OCI-LY1 (cell line): ENCODE data around the gene TECR.
"Not testable (repeated sequence)": the region's sequence is repeated elsewhere in the genome, so short reads cannot be mapped to it uniquely, and the experiment has no call there.

Experiments used
- H2AFZ ChIP-seq: fragments of 200-600 bp; sonication (generic), shearing (Covaris generic); 2 replicates; pipeline ENCODE4 v1.6.0; 2014; ENCODE audit warnings: antibody characterized with exemption, mild to moderate bottlenecking, low read length
- H3F3A ChIP-seq: fragments of 200-600 bp; sonication (generic), shearing (Covaris generic); 2 replicates; pipeline ENCODE4 v1.6.0; 2014; ENCODE audit warnings: mild to moderate bottlenecking, antibody characterized with exemption, low read length, moderate library complexity; ENCODE audit not compliant: insufficient read depth
- H3K27ac ChIP-seq: fragments of 200-600 bp; sonication (generic); 2 replicates; pipeline ENCODE4 v1.5.1; 2014; ENCODE audit warnings: low read length, mixed run types, mild to moderate bottlenecking, low read depth; ENCODE audit not compliant: poor library complexity, severe bottlenecking
- H3K27me3 ChIP-seq: fragments of 200-600 bp; sonication (generic); 2 replicates; pipeline ENCODE4 v1.6.0; 2014; ENCODE audit warnings: antibody characterized with exemption, mild to moderate bottlenecking, low read length, moderate library complexity; ENCODE audit not compliant: insufficient read depth
- H3K36me3 ChIP-seq: fragments of 200-600 bp; sonication (generic); 2 replicates; pipeline ENCODE4 v1.6.1; 2014; ENCODE audit warnings: mild to moderate bottlenecking, antibody characterized with exemption, low read length, moderate library complexity, mixed read lengths; ENCODE audit not compliant: insufficient read depth
- H3K4me1 ChIP-seq: fragments of 200-600 bp; sonication (generic); 2 replicates; pipeline ENCODE4 v1.5.1; 2014; ENCODE audit warnings: mild to moderate bottlenecking, low read length, moderate library complexity; ENCODE audit not compliant: insufficient read depth, severe bottlenecking
- H3K4me2 ChIP-seq: fragments of 200-600 bp; sonication (generic), shearing (Covaris generic); 2 replicates; pipeline ENCODE4 v1.6.1; 2014; ENCODE audit warnings: low read length
- H3K4me3 ChIP-seq: fragments of 200-600 bp; sonication (generic); 2 replicates; pipeline ENCODE4 v1.5.1; 2014; ENCODE audit warnings: low read length, low read depth, mild to moderate bottlenecking, mixed read lengths; ENCODE audit not compliant: poor library complexity, severe bottlenecking
- H3K79me2 ChIP-seq: fragments of 200-600 bp; shearing (Covaris generic); 2 replicates; pipeline ENCODE4 v1.6.1; 2016; ENCODE audit warnings: mixed run types, low read length, mixed read lengths; ENCODE audit not compliant: insufficient read depth
- H3K9ac ChIP-seq: fragments of 200-600 bp; sonication (generic), shearing (Covaris generic); 2 replicates; pipeline ENCODE4 v1.6.1; 2014; ENCODE audit warnings: mild to moderate bottlenecking, low read length, mixed read lengths
- H3K9me2 ChIP-seq: fragments of 200-600 bp; sonication (generic), shearing (Covaris generic); 2 replicates; pipeline ENCODE4 v1.6.1; 2014; ENCODE audit warnings: low read depth, mild to moderate bottlenecking, low read length, mixed read lengths
- H3K9me3 ChIP-seq: fragments of 200-600 bp; shearing (Covaris generic); 2 replicates; pipeline ENCODE4 v1.6.1; 2014; ENCODE audit warnings: low read length, mixed read lengths
- H4K20me1 ChIP-seq: fragments of 200-600 bp; sonication (generic), shearing (Covaris generic); 2 replicates; pipeline ENCODE4 v1.6.0; 2016; ENCODE audit warnings: mild to moderate bottlenecking, low read length; ENCODE audit not compliant: insufficient read depth
- CTCF ChIP-seq: fragments of 200-600 bp; sonication (generic), shearing (Covaris generic); IDR thresholded peaks from 2 replicates; pipeline ENCODE4 v1.5.1; 2017; ENCODE audit warnings: mild to moderate bottlenecking, antibody characterized with exemption, low read length, moderate library complexity, mixed read lengths
- EZH2 ChIP-seq: fragments of 200-600 bp; sonication (generic), shearing (Covaris generic); IDR thresholded peaks from 2 replicates; pipeline ENCODE4 v1.8.0; 2017; ENCODE audit warnings: borderline replicate concordance, mixed run types, mild to moderate bottlenecking, antibody characterized with exemption, low read length, moderate library complexity, mixed read lengths

The TECR gene

GRCh38 chr19:14540741-14541525 lies 11.5 kb downstream of the TECR start:
- H3K9me3 ChIP-seq: no peaks in the 10 kb centered on the region
- no peaks in the 10 kb centered on the region for H4K20me1 ChIP-seq
- no peak overlapping the region for H3K4me3 ChIP-seq
- peaks cover 6% of the 10 kb centered on the region; the same call in 1 of the 2 replicates for H3K79me2 ChIP-seq
- H3K9me2 ChIP-seq: no peaks in the 10 kb centered on the region
- no peaks in the 10 kb centered on the region for H3F3A ChIP-seq
- TF ChIP-seq CTCF (no peak), EZH2 (no peak)
- H3K9ac ChIP-seq: no peak overlapping the region
- no peaks in the 10 kb centered on the region for H3K27me3 ChIP-seq
- peak overlapping the region; percentile 61 for H3K27ac ChIP-seq
- H3K4me1 ChIP-seq: peaks cover 15% of the 10 kb centered on the region
- H3K4me2 ChIP-seq: 0 out of 2 replicates have a peak overlapping the region, but pooled peaks have one; percentile 28
- H2AFZ ChIP-seq: no peak overlapping the region
- 0 out of 2 replicates have a peak, but pooled peaks cover 3% of the 10 kb centered on the region for H3K36me3 ChIP-seq

GRCh38 chr19:14541979-14542378 lies 12.6 kb downstream of the TECR start:
- H4K20me1 ChIP-seq, H3F3A ChIP-seq, H3K79me2 ChIP-seq, H3K4me2 ChIP-seq, H3K27me3 ChIP-seq, H3K9me3 ChIP-seq, H3K9me2 ChIP-seq, H3K36me3 ChIP-seq, H3K27ac ChIP-seq, H3K9ac ChIP-seq, H3K4me3 ChIP-seq, H2AFZ ChIP-seq: not testable (repeated sequence)
- peaks cover 15% of the 10 kb centered on the region for H3K4me1 ChIP-seq

- TF ChIP-seq CTCF (no peak), EZH2 (no peak)
- no peak overlapping the region for H3K4me3 ChIP-seq
- 0 out of 2 replicates have a peak, but pooled peaks cover 3% of the 10 kb centered on the region for H3K36me3 ChIP-seq
- no peak overlapping the region for H3K9ac ChIP-seq
- H3K27me3 ChIP-seq: no peaks in the 10 kb centered on the region
- H3F3A ChIP-seq: no peaks in the 10 kb centered on the region
- no peaks in the 10 kb centered on the region for H3K9me2 ChIP-seq
- H3K4me1 ChIP-seq: peaks cover 15% of the 10 kb centered on the region
- H2AFZ ChIP-seq: no peak overlapping the region
- H3K27ac ChIP-seq: no peak overlapping the region
- H3K79me2 ChIP-seq: peaks cover 6% of the 10 kb centered on the region; the same call in 1 of the 2 replicates
- H3K4me2 ChIP-seq: no peak overlapping the region
- no peaks in the 10 kb centered on the region for H3K9me3 ChIP-seq
- no peaks in the 10 kb centered on the region for H4K20me1 ChIP-seq
These were observed 13.4 kb downstream of the TECR start for GRCh38 chr19:14542711-14543328.
